Motor neuron (in vitro differentiated cells): ENCODE results near the gene SCO2. TPM values are rescaled to one million over a fixed set of nuclear protein-coding genes. Genes with fewer than 3 reads are reported as not detected.
A peak's percentile ranks its signal among the peaks of the same experiment; 100 is the strongest.
"Not testable (repeated sequence)": the region's sequence is repeated elsewhere in the genome, so short reads cannot be mapped to it uniquely, and the experiment has no call there.

Experiments used
- ATAC-seq, 8 experiments: fragments of 200-7000 bp; cut with Tn5 transposase; replicated peaks in 6 of 8; 2 replicates each; pipeline ENCODE4 v1.8.0; 2021; ENCODE audit warnings: mild to moderate bottlenecking in 8 of 8, moderate library complexity in 8 of 8
- H3K27ac ChIP-seq, 2 donors: fragments of 250-450 bp; sonication (Bioruptor Pico); 2 replicates each; pipeline ENCODE4 v1.9.0; 2021; ENCODE audit warnings: antibody characterized with exemption in 2 of 2, mild to moderate bottlenecking in 2 of 2, moderate library complexity in 1 of 2
- H3K4me1 ChIP-seq, 2 donors: fragments of 250-450 bp; sonication (Bioruptor Pico); replicated peaks in 1 of 2; 2 replicates each; pipeline ENCODE4 v1.6.1; 2021; ENCODE audit warnings: antibody characterized with exemption in 2 of 2, mild to moderate bottlenecking in 2 of 2, moderate library complexity in 1 of 2
- H3K4me3 ChIP-seq, 5 donors: fragments of 250-450 bp; sonication (Bioruptor Pico); 2 replicates each; pipeline ENCODE4 v1.9.0; 2021; ENCODE audit warnings: antibody characterized with exemption in 5 of 5, mild to moderate bottlenecking in 5 of 5, moderate library complexity in 4 of 5
- WGBS, 10 experiments: fragments of 450-650 bp; shearing (Covaris generic); methylation state at CpG; one replicate each; pipeline ENCODE4 v1.0.0; 2022; 5-methylcytosine and 5-hydroxymethylcytosine counted together
- in situ Hi-C, 9 experiments: fragments of 400-800 bp; cut with MboI; loops; one replicate each; pipeline ENCODE4 v1.15.0; 2021; ENCODE audit warnings: low sequenced_read_pairs in 9 of 9, low pct_unique_long_range_greater_than_20kb in 2 of 9; ENCODE audit not compliant: unreplicated experiment in 9 of 9
- total RNA-seq, 8 experiments: library from RNA; unstranded; fragments of 300-600 nt; gene quantifications; 2 replicates each; pipeline versions ENCODE4 v1.2.3 to v1.2.4, GENCODE V29; 2022

SCO2 gene
- total RNA-seq, 8 experiments from 2014 or later = 0.64 to 2.2 (median 1.2) TPM

DNA sequence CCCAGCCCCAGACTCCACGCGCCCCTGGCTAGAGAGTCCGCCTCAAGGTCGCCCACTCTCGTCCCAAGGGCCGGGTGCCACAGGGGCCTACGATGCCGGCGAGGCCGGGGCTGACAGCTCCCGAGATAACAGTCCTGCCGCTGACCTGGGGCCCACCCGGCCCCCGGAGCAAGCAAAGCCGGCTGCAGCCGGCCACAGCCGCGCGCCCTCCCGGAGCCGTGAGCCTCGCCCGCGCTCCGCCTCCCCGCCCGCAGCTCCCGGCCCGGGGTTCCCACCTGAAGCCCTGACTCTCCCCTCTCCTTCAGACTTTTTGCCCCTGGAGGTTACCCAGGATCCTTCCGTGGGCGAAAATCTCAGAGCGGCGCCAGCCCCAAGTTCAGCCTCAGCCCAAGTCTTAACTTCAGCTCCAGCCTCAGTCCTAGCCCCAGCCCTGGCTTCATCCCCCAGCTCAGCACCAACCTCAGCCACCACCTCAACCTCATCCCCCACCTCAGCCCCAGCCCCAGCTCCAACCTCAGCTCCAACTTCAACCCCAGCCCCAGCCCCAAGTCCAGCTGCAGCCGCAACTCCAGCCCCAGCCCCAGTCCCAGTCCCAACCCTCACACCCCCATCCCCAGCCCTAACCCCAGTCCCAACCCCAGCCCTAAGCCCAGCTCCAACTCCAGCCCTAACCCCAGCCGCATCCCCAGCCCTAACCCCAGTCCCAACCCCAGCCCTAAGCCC lies 22.0 kb upstream of the SCO2 start:
- in situ Hi-C loops = no loop called here
- ATAC-seq = peak in 2 of 8 experiments; percentile 11 to 14
- WGBS, 10 experiments = 100% methylated on average over 4 of the region's 35 CpGs; no CpG with 5 or more reads in 9 of the 10 experiments
- Histone ChIP-seq H3K4me3 (peak overlapping the region in 1 of 5 donors; percentile 23), H3K4me1 (peaks cover 22 to 31% of the 10 kb centered on the region in 2 donors), H3K27ac (no peak overlapping the region)

DNA sequence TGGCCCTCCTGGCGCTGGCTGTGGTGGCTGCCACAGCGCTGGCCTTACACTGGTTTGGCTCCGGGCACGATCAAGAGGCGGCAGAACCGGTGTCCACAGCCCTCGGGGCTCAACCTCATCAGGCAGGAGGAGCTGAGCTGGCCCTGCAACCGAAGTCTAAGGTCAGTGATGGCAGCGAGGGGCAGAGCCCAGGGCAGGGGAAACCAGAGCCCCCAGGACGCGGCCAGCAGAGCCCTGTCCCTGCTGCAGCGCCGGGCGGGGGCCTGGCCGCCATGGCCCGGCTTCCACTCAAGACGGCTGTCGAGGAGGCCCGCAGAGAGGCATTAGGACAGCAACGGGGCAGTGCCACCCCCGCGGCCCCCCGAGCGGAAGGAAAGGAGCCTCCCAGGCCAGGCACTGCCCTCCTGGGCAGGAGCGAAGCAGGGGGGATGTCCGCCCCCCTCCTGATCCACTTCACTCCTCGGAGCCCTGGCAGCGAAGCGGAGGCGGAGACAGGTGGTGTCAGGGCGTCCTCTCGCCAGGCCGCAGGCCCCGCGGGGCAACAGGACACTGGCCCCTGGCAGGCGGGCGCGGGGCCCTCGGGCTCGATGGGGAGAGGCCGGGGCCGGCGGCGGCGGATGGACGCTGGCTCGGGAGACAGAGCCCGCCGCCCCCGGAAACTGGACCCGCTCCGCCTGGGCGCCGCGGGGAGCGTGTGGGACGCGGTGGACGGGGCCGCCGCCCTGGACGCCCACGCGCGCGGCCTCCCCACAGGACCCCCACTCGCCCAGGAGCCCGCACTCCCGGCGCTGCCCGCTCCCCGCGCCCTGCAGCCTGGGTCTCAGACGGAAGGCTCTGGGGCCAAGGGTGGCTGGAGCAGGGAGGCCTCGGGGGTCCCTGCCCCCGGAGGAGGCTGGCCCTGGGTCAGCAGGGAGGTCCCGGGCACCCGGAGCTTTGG lies 21.2 kb upstream of the SCO2 start:
- peaks cover 22 to 31% of the 10 kb centered on the region in 2 donors for H3K4me1 ChIP-seq
- in situ Hi-C loops = no loop called here
- peak overlapping the region in 1 of 5 donors; percentile 23 for H3K4me3 ChIP-seq
- ATAC-seq = no peak
- no peak overlapping the region for H3K27ac ChIP-seq
- WGBS, 10 experiments = 90 to 92% methylated on average over 2 to 4 of the region's 78 CpGs; no CpG with 5 or more reads in 8 of the 10 experiments

DNA sequence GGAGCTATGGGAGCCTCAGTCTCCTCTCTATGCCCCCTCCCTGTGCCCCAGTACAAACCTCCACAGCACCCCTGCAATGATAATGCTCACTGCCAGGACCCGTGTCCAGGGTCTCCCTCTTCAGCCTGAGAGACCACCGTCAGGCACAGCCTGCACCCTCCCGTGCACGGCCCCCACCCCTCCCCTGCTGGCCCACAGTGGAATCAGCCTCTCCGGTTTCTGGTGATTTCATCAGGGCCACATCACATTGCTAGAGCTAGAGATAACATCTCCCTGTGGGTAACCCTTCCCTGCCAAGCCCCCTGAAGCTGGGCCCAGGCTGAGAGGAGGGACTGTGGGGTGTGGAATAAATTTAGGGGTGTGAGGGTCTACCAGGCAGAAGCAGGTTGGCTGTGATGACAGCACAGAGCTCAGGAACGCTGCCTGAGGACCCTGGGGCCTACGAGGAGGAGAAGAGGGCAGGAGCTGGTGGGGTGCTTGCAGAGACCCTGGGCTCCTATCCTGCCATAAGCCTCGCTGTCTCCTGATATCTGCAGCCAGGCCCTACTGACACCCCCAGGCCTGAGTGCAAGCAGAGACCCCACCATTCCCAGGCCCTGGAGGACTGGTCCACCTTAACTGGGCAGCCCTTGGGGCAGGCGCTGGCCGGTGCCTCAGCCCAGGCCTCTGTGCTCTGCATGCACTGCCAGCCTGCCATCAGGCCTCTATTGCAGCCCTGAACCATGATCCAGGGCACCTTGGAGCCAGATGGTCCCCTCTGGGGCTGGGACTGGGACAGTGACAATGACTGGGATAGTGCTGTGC lies 20.3 kb upstream of the SCO2 start, which contains the start of gene KLHDC7B:
Gene KLHDC7B (plus strand): TSS at position 378 of the 804 bp plus-strand sequence. CDS start 345 bp downstream, at position 723.
- H3K27ac ChIP-seq = peak within 1 kb of the TSS in 1 of 2 donors; percentile 49
- peak in 5 of 8 experiments; percentile 36 to 92 (median 75) for ATAC-seq
- in situ Hi-C loops = no loop called here
- H3K4me1 ChIP-seq = peaks cover 22 to 31% of the 10 kb centered on the region in 2 donors
- WGBS, 10 experiments = 70 to 86% (median 81%) methylated on average over 2 to 4 of the region's 10 CpGs; no CpG with 5 or more reads in 6 of the 10 experiments
- H3K4me3 ChIP-seq = peak within 1 kb of the TSS in 1 of 5 donors; percentile 23

DNA sequence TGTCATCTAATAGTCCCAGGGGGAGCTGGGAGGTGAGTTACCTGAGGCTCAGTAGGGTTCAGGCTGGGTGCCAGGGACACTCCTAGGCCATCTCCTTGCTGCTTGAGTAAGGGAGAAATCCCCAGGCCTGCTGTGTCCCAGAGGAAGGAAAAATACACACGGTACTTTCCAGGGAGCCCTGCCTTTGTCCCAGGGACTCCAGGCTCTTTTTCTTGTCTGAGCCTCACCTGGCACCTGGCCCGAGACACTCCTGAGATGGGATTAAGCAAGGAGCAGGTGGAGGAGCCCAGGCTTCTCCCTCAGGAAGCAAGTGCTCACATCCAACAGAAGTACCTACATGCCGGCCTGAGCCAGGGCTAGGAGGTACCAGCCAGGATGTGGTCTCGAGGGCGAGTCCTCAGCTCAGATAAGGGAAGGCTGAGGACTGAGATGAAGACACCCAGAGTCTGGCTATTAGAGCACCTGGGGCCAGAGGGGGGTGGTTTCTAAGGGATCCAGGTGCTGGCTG lies 19.4 kb upstream of the SCO2 start:
- Histone ChIP-seq H3K4me1 (peaks cover 22 to 31% of the 10 kb centered on the region in 2 donors), H3K4me3 (no peak overlapping the region), H3K27ac (no peak overlapping the region)
- 0 to 94% (median 83%) methylated on average over 1 to 3 of the region's 5 CpGs; no CpG with 5 or more reads in 4 of the 10 experiments for WGBS, 10 experiments
- in situ Hi-C loops = no loop called here
- ATAC-seq = peak in 3 of 8 experiments; percentile 5 to 13 (median 8)

DNA sequence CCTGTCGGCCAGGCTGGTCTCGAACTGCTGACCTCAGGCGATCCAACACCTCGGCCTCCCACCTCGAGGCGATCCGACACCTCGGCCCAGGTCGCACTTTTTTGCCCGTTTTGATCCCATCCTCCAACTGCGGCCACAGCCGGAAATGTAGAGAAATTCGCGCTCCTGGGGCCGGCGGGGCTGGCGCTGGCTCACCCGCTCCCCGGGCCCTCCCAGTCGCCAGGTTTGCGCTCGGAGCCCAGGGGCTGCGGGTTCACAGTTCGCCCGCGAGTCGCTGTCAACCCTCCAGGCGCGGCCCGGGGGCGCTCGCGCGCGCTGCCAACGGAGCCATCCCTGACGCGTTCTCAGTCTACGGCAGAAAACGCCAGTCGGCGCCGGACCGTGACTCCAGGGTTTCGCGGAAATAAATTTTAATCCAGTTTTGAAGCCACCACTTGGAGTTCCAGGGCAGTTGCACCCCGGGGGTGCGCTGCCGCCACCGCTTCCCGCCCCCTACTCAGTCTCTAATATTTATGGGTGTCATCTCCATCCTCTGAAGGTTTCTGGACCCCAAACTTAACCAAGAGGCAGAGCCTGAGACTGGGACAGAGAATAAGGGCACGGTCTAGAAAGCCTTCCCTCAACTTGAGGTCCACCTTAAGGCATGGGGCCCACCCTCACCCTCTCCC lies 18.8 kb upstream of the SCO2 start:
- H3K27ac ChIP-seq = no peak overlapping the region
- WGBS, 10 experiments = 3 to 33% (median 13%) methylated on average over 1 to 21 of the region's 52 CpGs; no CpG with 5 or more reads in 5 of the 10 experiments
- ATAC-seq = peak; percentile 39 to 85 (median 76)
- H3K4me3 ChIP-seq = peak overlapping the region in 3 of 5 donors; percentile 1 to 17 (median 2)
- in situ Hi-C loops = no loop called here
- peaks cover 22 to 31% of the 10 kb centered on the region in 2 donors for H3K4me1 ChIP-seq

DNA sequence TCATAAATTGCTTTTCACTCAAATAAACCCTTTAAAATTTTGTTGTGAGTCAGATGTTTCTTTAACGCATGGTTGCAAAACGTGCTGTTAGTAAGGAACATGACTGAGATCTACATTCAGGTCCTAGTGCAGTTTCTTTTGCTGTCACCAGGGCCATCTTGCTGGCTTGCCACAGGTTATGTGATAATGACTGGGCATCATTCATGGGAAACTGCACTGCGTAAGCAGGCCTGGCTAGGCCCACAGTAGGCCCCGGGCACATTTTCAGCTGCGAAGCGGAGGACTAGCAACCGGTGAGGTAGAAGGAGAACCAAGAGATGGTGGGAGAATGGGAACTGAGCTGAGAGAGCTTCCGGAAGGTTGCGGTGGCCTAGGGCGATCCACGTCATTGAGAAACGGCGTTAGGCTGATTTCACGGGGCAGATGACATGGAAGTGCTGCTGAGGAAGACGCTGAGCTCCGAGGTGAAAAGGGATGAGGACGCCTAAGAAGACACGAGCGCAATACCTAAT lies 17.1 kb upstream of the SCO2 start:
- H3K4me1 ChIP-seq = peaks cover 22 to 29% of the 10 kb centered on the region in 2 donors
- 69 to 95% (median 87%) methylated on average over 4 to 18 of the region's 19 CpGs for WGBS, 10 experiments
- H3K4me3 ChIP-seq = no peak overlapping the region
- H3K27ac ChIP-seq = no peak overlapping the region
- in situ Hi-C loops = no loop called here
- no peak for ATAC-seq

DNA sequence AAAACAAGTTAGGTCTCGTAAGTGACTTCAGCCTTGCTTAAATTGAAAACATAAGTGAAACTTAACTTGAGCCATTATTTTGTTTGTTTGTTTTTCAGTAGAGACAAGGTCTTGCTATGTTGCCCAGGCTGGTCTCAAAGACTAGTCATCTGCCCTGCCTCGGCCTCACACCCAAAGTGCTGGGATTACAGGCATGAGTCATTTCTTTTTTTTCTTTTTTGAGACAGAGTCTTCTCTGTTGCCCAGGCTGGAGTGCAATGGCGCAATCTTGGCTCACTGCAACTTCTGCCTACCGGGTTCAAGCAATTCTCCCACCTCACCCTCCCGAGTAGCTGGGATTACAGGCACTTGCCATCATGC lies 16.2 kb upstream of the SCO2 start:
- H3K4me1 ChIP-seq = peaks cover 22 to 24% of the 10 kb centered on the region in 2 donors
- H3K27ac ChIP-seq, H3K4me3 ChIP-seq, in situ Hi-C loops: not testable (repeated sequence)
- WGBS, 10 experiments = 0 to 100% (median 73%) methylated on average over 1 to 5 of the region's 5 CpGs; no CpG with 5 or more reads in 1 of the 10 experiments
- ATAC-seq = peak in 2 of 8 experiments; percentile 45 to 61

DNA sequence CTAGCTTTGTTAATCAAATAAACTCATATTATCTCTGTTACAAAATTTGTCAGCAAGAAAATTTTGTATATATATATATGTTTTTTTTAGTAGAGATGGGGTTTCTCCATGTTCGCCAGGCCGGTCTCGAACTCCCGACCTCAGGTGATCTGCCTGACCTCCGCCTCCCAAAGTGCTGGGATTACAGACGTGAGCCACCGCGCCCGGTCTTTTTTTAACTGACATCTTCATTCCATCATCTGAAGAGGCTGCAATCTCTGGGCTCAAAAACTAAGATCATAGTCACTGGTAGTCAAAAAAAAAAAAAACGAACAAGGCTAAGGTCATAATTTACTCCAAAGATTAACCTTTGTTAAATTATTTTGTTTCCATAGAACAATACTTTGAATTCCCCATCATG lies 15.0 kb upstream of the SCO2 start:
- no peak for ATAC-seq
- H3K4me1 ChIP-seq = peaks cover 11 to 15% of the 10 kb centered on the region in 2 donors
- WGBS, 10 experiments = 17 to 91% (median 85%) methylated on average over 1 to 10 of the region's 10 CpGs; no CpG with 5 or more reads in 1 of the 10 experiments
- H3K4me3 ChIP-seq = no peak overlapping the region
- no peak overlapping the region for H3K27ac ChIP-seq
- in situ Hi-C loops = no loop called here

DNA sequence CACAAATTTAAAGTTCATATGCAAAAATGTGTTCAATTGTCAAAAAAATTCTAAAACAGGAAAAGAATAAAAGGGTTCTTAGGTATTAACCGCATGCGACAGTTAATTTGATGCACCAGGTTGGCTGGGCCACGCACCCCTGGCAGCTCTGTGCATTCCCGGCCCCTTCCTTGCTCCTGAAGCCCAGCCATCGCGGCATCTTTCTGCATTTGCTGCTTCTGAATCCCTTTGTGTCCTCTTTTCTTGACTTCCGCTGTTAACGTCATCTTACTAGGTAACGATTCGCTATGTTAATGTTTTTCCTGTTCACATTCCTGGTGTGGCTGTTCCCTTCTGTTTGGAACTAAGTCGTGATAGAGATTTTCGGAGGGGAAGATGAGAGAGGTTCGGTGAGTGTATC lies 12.4 kb upstream of the SCO2 start:
- no peak for ATAC-seq
- in situ Hi-C loops = no loop called here
- Histone ChIP-seq H3K27ac (no peak overlapping the region), H3K4me1 (no peaks in the 10 kb centered on the region), H3K4me3 (no peak overlapping the region)
- WGBS, 10 experiments = 47 to 93% (median 86%) methylated on average over 2 to 12 of the region's 13 CpGs

DNA sequence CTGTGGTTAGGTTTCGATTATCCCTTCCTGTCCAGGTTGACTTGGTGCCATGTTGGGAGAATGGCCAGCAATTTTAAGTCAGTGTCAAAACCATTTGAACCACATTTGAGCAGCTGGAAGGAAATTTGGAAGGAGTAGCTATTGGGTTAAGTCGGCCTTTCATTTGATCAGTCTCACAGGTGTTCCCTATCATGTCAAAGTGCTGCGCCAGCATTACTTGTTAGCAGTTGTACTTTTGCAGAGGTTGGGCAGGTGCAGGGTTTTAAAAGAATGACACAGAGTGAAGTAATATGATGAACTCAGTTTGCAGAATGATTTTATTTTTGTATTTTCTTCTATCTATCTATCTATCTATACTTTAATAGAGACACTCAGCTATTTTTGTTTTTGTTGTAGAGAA lies 10.8 kb upstream of the SCO2 start:
- ATAC-seq = no peak
- no peak overlapping the region for H3K27ac ChIP-seq
- no peak overlapping the region for H3K4me3 ChIP-seq
- in situ Hi-C loops = no loop called here
- peaks cover 7 to 14% of the 10 kb centered on the region in 2 donors for H3K4me1 ChIP-seq
- WGBS, 10 experiments = 20 to 92% (median 60%) methylated on average over 1 to 3 of the region's 3 CpGs; no CpG with 5 or more reads in 3 of the 10 experiments

DNA sequence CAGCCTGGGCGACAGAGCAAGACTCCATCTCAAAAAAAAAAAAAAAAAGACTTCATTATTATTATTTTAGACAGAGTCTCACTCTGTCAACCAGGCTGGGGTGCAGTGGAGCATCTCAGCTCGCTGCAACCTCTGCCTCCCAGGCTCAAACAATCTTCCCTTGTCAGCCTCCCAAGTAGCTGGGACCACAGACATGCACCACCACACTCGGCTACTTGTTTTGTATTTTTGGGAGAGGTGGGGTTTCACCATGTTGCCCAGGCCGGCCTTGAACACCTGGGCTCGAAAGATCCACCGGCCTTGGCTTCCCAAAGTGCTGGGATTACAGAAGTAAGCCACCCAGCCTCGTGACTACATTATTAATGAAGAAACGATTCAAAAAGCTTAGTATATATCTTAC lies 9.7 kb upstream of the SCO2 start:
- 77 to 100% (median 81%) methylated on average over 3 to 6 of the region's 8 CpGs; no CpG with 5 or more reads in 3 of the 10 experiments for WGBS, 10 experiments
- Histone ChIP-seq H3K27ac (no peak overlapping the region), H3K4me1 (peaks cover 15 to 25% of the 10 kb centered on the region in 2 donors), H3K4me3 (no peak overlapping the region)
- in situ Hi-C loops = no loop called here
- ATAC-seq = no peak
